Muscle layer of duodenum (tissue), 2 donors: ENCODE results near the gene DSG2.

Experiments
- H3K27ac ChIP-seq: one replicate; pipeline ENCODE4 v1.7.0; 2013; ENCODE audit warnings: mild to moderate bottlenecking, low read length
- H3K27me3 ChIP-seq: one replicate; pipeline ENCODE4 v1.7.0; 2013; ENCODE audit warnings: low read depth, mild to moderate bottlenecking, control low read depth, low read length
- H3K36me3 ChIP-seq, 2 donors: one replicate each; pipeline ENCODE4 v1.7.0; 2013; ENCODE audit warnings: low read length in 2 of 2, control low read depth in 1 of 2, mild to moderate bottlenecking in 1 of 2; ENCODE audit not compliant: insufficient read depth in 2 of 2, control insufficient read depth in 1 of 2
- H3K4me1 ChIP-seq, 2 donors: one replicate each; pipeline ENCODE4 v1.7.0; 2013; ENCODE audit warnings: low read length in 2 of 2, mild to moderate bottlenecking in 2 of 2, control low read depth in 1 of 2, moderate library complexity in 1 of 2; ENCODE audit not compliant: insufficient read depth in 2 of 2, control insufficient read depth in 1 of 2
- H3K4me3 ChIP-seq, 2 donors: one replicate each; pipeline ENCODE4 v1.7.0; 2013; ENCODE audit warnings: low read length in 2 of 2, low read depth in 1 of 2, mild to moderate bottlenecking in 1 of 2
- H3K9me3 ChIP-seq, 2 donors: one replicate each; pipeline ENCODE4 v1.7.0; 2013; ENCODE audit warnings: low read length in 2 of 2, control low read depth in 1 of 2, mild to moderate bottlenecking in 1 of 2; ENCODE audit not compliant: control insufficient read depth in 1 of 2
- donor health status: healthy.

The DSG2 gene

DNA sequence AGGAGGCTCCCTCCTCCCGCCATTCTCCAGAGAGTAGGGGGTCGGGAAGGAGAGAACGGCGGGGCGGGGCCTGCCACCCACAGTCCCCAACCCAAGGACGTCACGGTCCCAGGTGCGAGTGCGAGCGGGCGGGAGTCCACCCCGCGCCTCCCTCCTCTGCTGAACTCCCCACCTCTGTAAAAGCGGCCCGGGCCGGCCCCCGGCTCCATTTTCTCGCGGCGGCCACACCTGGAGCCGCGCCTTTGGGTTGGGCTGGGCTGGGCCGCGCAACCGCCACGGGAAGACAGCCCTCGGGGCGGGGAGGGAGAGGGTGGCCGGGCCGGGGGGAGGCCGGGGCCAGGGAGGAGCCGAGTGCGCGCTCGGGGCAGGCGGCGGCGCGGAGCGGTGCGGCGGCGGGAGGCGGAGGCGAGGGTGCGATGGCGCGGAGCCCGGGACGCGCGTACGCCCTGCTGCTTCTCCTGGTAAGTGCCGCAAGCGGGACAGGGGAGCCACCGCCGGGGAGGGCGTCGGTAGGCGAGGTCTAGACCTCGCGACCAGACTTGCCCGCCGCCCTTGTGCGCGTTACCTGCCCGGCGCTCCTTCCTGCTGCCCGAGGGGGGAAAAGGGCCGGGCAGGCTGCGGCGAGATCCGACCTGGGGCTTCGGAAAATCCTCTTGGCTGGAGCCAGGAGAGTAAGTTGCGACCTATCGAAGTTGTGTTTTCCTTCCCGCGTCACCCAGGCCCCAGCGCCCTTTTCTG lies at the start of gene DSG2:
Gene DSG2 (plus strand): TSS at position 342 of the 738 bp plus-strand sequence. CDS start 75 bp downstream, at position 417.
- Histone ChIP-seq H3K27me3 (no peaks in the 10 kb centered on the region), H3K9me3 (no peaks in the 10 kb centered on the region), H3K27ac (peak within 1 kb of the TSS; percentile 87), H3K4me3 (peak within 1 kb of the TSS; percentile 67 to 68), H3K36me3 (no peaks in the 10 kb centered on the region), H3K4me1 (no peaks in the 10 kb centered on the region)

- no peaks in the 10 kb centered on the region for H3K4me1 ChIP-seq
- no peaks in the 10 kb centered on the region for H3K9me3 ChIP-seq
- no peaks in the 10 kb centered on the region for H3K36me3 ChIP-seq
- H3K27me3 ChIP-seq, result no peaks in the 10 kb centered on the region
- H3K4me3 ChIP-seq, result no peak overlapping the region
- H3K27ac ChIP-seq, result no peak overlapping the region
Observed at GRCh38 chr18:31450409-31450808, 47.6 kb upstream of the DSG2 start.

DNA sequence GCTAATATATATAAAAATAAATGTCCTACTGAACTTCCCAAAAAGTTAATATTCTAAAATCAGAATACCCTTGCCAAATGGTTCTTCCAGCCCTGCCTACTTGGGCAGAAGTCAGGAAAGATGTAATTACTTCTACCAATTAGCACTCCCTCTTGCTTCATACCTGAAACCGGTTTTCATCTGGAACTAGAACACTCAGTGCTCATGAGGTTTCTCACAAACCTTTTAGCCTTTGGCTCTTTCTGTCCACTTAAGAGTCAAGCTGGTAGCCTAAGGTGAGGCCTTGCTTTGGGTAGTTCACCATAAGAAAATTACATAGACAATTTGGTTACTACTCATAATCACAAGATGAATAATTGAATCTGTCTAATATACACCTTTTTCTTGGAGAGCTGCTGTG lies 46.4 kb upstream of the DSG2 start:
- H3K36me3 ChIP-seq, result no peaks in the 10 kb centered on the region
- no peaks in the 10 kb centered on the region for H3K27me3 ChIP-seq
- H3K4me1 ChIP-seq, result no peaks in the 10 kb centered on the region
- H3K9me3 ChIP-seq, result no peaks in the 10 kb centered on the region
- H3K4me3 ChIP-seq, result no peak overlapping the region
- H3K27ac ChIP-seq, result no peak overlapping the region

DNA sequence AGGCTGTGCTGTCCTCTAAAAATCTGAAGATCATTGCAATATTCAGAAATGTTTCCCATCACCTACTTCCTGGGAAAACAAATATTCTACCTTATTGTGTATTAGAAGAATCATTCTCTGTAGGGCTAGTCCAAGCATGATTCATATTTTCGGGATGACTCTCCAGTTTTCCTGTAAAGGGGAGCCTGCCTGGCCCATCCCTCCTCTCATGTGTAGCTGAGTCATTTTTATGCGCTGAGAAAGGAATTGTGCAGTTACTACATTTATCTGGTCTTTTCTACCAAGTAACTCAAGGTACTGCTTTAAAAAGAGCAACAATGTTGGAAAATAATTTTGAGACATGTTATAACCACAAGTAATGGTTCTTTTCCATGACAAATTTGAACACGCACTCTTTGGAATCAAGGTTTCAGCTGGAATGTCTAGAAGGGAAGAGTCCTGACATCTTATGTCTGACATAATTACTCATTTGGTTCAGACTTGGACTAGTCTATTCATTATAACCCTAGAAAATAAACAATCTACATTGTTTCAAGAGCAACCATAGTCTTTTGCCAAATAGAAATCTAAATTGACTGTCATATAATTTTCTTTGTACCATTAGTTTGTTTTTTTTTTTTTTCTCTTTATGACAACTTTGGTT lies 43.8 kb upstream of the DSG2 start:
- Histone ChIP-seq H3K27ac (no peak overlapping the region), H3K9me3 (no peaks in the 10 kb centered on the region), H3K27me3 (no peaks in the 10 kb centered on the region), H3K4me1 (no peaks in the 10 kb centered on the region), H3K4me3 (no peak overlapping the region), H3K36me3 (no peaks in the 10 kb centered on the region)

GRCh38 chr18:31469629-31470028 lies 28.3 kb upstream of the DSG2 start:
- Histone ChIP-seq H3K9me3 (no peaks in the 10 kb centered on the region), H3K4me1 (no peaks in the 10 kb centered on the region), H3K36me3 (no peaks in the 10 kb centered on the region), H3K27me3 (no peaks in the 10 kb centered on the region), H3K27ac (no peak overlapping the region), H3K4me3 (no peak overlapping the region)

GRCh38 chr18:31478688-31479087 lies 19.3 kb upstream of the DSG2 start:
- no peaks in the 10 kb centered on the region for H3K9me3 ChIP-seq
- H3K27ac ChIP-seq, result no peak overlapping the region
- H3K27me3 ChIP-seq, result no peaks in the 10 kb centered on the region
- no peaks in the 10 kb centered on the region for H3K4me1 ChIP-seq
- no peaks in the 10 kb centered on the region for H3K36me3 ChIP-seq
- no peak overlapping the region for H3K4me3 ChIP-seq

- H3K4me3 ChIP-seq, result no peak overlapping the region
- H3K27ac ChIP-seq, result no peak overlapping the region
- no peaks in the 10 kb centered on the region for H3K27me3 ChIP-seq
- no peaks in the 10 kb centered on the region for H3K9me3 ChIP-seq
- H3K4me1 ChIP-seq, result no peaks in the 10 kb centered on the region
- H3K36me3 ChIP-seq, result no peaks in the 10 kb centered on the region
Observed at GRCh38 chr18:31482051-31482450, 15.9 kb upstream of the DSG2 start.

DNA sequence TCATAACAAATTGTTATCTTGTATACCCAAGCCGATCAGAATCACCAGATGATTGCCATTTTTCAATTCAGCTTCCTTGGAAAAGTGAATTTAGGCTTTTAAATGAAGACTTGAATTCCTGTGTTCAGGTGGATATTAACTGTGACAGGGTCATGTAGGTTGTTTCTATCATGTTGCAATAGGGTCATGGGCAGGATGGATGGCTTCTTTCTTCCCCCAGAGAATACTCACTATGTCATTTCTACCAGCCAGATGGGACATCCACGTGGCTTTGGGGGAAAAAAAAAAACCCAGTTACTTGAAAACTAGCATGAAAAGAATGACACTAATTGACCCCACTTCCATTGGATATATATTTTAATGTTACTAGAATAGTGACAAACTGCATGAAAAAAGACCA lies 14.6 kb upstream of the DSG2 start:
- Histone ChIP-seq H3K36me3 (no peaks in the 10 kb centered on the region), H3K27me3 (no peaks in the 10 kb centered on the region), H3K27ac (no peak overlapping the region), H3K4me1 (no peaks in the 10 kb centered on the region), H3K9me3 (no peaks in the 10 kb centered on the region), H3K4me3 (no peak overlapping the region)

DNA sequence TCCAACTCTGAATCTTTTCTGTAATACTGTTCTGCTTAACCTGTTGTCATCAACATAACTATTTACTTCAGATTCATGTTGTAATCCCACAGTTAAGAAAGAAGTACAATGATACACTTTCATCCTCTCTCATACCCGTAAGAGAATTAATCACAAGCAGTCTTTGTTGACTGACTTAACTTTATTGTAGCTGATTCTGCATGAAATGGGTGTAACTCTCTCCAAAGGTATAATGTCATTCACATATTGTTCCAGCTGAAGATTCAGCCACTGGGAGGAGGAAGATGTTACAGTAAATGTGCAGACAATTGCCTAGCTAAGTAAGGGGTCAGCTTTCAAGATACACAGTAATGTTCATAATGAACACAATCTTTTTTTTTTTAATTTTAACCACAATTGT lies 13.5 kb upstream of the DSG2 start:
- H3K36me3 ChIP-seq, result no peaks in the 10 kb centered on the region

DNA sequence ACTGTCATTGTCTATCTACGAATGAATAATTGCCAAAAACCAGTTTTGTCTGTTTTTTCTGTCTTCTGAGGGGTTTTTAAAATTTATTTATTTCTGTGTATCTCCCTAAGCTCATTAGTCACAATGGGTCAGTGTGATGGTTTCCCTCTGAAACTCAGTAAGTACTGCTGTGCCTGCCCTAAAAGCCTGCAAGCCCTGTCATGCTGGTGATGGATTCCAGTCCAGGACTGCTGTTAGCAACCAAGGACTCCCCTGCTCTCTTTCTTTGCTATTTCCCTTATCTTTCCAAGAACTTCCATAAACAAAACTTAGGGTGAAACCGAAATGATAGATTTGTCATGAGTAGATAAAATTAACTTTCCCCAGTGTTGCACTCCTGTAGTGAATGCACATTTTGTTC lies 11.8 kb upstream of the DSG2 start:
- Histone ChIP-seq H3K4me1 (no peaks in the 10 kb centered on the region), H3K36me3 (no peaks in the 10 kb centered on the region), H3K27ac (no peak overlapping the region)

More for the DNA sequence above, 13.5 kb upstream of the DSG2 start:
- Histone ChIP-seq H3K27ac (no peak overlapping the region), H3K4me3 (no peak overlapping the region), H3K9me3 (no peaks in the 10 kb centered on the region), H3K27me3 (no peaks in the 10 kb centered on the region), H3K4me1 (no peaks in the 10 kb centered on the region)

DNA sequence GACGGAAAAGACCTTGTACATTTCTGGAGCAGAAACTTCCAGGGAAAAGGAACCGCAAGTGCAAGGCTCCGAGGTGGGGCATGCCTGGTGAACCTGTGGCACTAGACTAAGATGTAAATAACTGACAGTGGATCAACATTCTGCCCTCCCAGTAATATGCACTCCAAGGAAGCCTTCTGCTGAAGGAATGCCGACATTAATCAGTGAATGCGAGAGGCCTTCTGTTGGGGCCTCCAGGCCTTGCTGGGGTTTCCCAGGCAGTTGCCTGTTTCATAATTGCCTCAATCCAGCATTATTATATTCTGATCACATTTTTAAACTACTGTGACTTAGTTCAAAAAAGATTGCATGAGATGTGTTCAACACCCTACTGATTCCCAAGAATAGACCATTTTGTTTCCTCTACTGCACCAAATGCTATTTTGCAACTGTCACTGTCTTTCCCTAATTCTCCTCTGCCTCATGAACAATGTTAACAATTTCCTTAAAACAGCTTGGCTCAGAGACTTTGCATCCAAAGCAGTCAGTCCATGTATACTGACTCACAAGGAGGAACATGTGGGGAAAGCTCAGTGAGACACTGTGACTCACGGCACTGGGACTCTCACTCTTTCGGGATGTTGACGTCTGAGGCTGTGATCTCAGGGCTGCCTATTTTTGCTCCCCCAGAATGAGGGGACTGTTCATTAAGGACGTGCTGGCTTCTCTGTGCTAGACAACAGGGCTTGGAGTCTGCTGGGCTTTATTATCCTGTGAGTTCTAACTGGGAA lies 10.5 kb upstream of the DSG2 start:
- H3K4me1 ChIP-seq, result no peaks in the 10 kb centered on the region
- no peaks in the 10 kb centered on the region for H3K36me3 ChIP-seq
- no peak overlapping the region for H3K27ac ChIP-seq
- H3K9me3 ChIP-seq, result no peaks in the 10 kb centered on the region
- no peak overlapping the region for H3K4me3 ChIP-seq
- no peaks in the 10 kb centered on the region for H3K27me3 ChIP-seq

More for the DNA sequence above, 11.8 kb upstream of the DSG2 start:
- Histone ChIP-seq H3K4me3 (no peak overlapping the region), H3K27me3 (no peaks in the 10 kb centered on the region), H3K9me3 (no peaks in the 10 kb centered on the region)
